Measurements from ENCODE around the gene TMEM151B. TPM values are rescaled to one million over a fixed set of nuclear protein-coding genes. Genes with fewer than 3 reads are reported as not detected.

TMEM151B gene
- total RNA-seq, 1 experiment from 2014 or later = not detected

- Histone ChIP-seq H3K4me1 (ENCODE audit: insufficient read depth, low read length) (peaks cover 27% of the 10 kb centered on the region), H3K27me3 (ENCODE audit: low read length) (no peaks in the 10 kb centered on the region), H3F3A (ENCODE audit: low read length, unreplicated experiment) (no peaks in the 10 kb centered on the region), H3K9me2 (replicated peaks; ENCODE audit: low read length) (no peaks in the 10 kb centered on the region), H3K36me3 (ENCODE audit: low read depth, low read length) (no peaks in the 10 kb centered on the region), H3K4me2 (ENCODE audit: low read length) (peak overlapping the region; percentile 95), H3K9me3 (ENCODE audit: low read length) (no peaks in the 10 kb centered on the region), H3K4me3 (ENCODE audit: low read length) (peak overlapping the region; percentile 80; the same call in 1 of the 2 replicates), H3K9ac (ENCODE audit: low read length) (no peak overlapping the region), H4K20me1 (ENCODE audit: low read length) (no peaks in the 10 kb centered on the region), H3K27ac (ENCODE audit: low read length) (no peak overlapping the region), H2AFZ (ENCODE audit: low read length) (no peak overlapping the region), H3K79me2 (ENCODE audit: low read length) (peaks cover 24% of the 10 kb centered on the region)
- no peak for TF ChIP-seq EZH2phosphoT487 (IDR thresholded peaks at IDR 0.05; ENCODE audit: borderline replicate concordance, low read length)
- TF ChIP-seq CTCF (conservative IDR thresholded peaks at IDR 0.05; ENCODE audit: low read depth, low read length) = no peak
- no peak for TF ChIP-seq EZH2 (IDR thresholded peaks at IDR 0.05; ENCODE audit: low read length, unreplicated experiment)
- intact Hi-C loops (cut with micrococcal nuclease) = no loop called here
- ATAC-seq (no peak), DNase-seq (no peak)
- ChIA-PET POLR2A (ENCODE audit: unreplicated experiment) (no interaction called here), CTCF (no interaction called here)
- no TSS peak for BruUV-seq (replicated peaks)
Measured at GRCh38 chr6:44262467-44263353, 7.5 kb upstream of the TMEM151B start.

GRCh38 chr6:44263354-44264100, 6.7 kb upstream of the TMEM151B start:
- BruUV-seq (replicated peaks) = TSS peak; percentile 61
- 0 out of 2 replicates have a peak, but pooled peaks have one; percentile 7 for ATAC-seq
- peaks cover 23% of the 10 kb centered on the region for H3K4me1 ChIP-seq (ENCODE audit: insufficient read depth, low read length)
- no peaks in the 10 kb centered on the region for H4K20me1 ChIP-seq (ENCODE audit: low read length)
- DNase-seq = no peak
- no peak overlapping the region for H2AFZ ChIP-seq (ENCODE audit: low read length)
- H3K36me3 ChIP-seq (ENCODE audit: low read depth, low read length) = no peaks in the 10 kb centered on the region
- CTCF ChIA-PET = no interaction called here
- H3F3A ChIP-seq (ENCODE audit: low read length, unreplicated experiment) = no peaks in the 10 kb centered on the region
- no peaks in the 10 kb centered on the region for H3K27me3 ChIP-seq (ENCODE audit: low read length)
- H3K4me3 ChIP-seq (ENCODE audit: low read length) = peak overlapping the region; percentile 80
- H3K79me2 ChIP-seq (ENCODE audit: low read length) = peaks cover 24% of the 10 kb centered on the region
- H3K4me2 ChIP-seq (ENCODE audit: low read length) = peak overlapping the region; percentile 95
- peak overlapping the region; percentile 75; the same call in 1 of the 2 replicates for H3K9ac ChIP-seq (ENCODE audit: low read length)
- H3K9me3 ChIP-seq (ENCODE audit: low read length) = no peaks in the 10 kb centered on the region
- TF ChIP-seq EZH2 (IDR thresholded peaks at IDR 0.05; ENCODE audit: low read length, unreplicated experiment) (no peak), CTCF (conservative IDR thresholded peaks at IDR 0.05; ENCODE audit: low read depth, low read length) (no peak)
- H3K27ac ChIP-seq (ENCODE audit: low read length) = no peak overlapping the region
- POLR2A ChIA-PET (ENCODE audit: unreplicated experiment) = no interaction called here
- no peaks in the 10 kb centered on the region for H3K9me2 ChIP-seq (replicated peaks; ENCODE audit: low read length)
- intact Hi-C loops (cut with micrococcal nuclease) = no loop called here

All from PC-3 (cell line).